SK-N-SH (cell line): ENCODE data around the gene GRIP1. TPM values are rescaled to one million over a fixed set of nuclear protein-coding genes. Genes with fewer than 3 reads are reported as not detected.

ENCODE experiments used
- CTCF ChIA-PET: fragments of 300-600, 350-600 bp; formaldehyde crosslinking; extraction: SDS; loops from one replicate; lab custom pipeline; 2021; lab: Yijun Ruan, JAX
- POLR2A ChIA-PET: fragments of 350-600 bp; sonication (Branson Sonifier 250); formaldehyde crosslinking; extraction: SDS; loops from one replicate; lab custom pipeline; 2020; ENCODE audit warnings: antibody characterized with exemption, inconsistent platforms; lab: Yijun Ruan, JAX
- DNase-seq: peaks from one replicate; pipeline ENCODE4 v3.0.0; 2012
- H2AFZ ChIP-seq: fragments of 200-600 bp; sonication (generic); 2 replicates; pipeline ENCODE4 v1.8.1; 2016; ENCODE audit warnings: antibody characterized with exemption, mild to moderate bottlenecking, low read depth
- H3F3A ChIP-seq: fragments of 200-600 bp; sonication (generic); replicated peaks from 2 replicates; pipeline ENCODE3; 2016; ENCODE audit warnings: antibody characterized with exemption, mild to moderate bottlenecking; ENCODE audit not compliant: insufficient read depth
- H3K27ac ChIP-seq, 2 experiments: fragments of 200-500 bp in 1 of 2; fragments of 200-600 bp in 1 of 2; sonication (Bioruptor generic) in 1 of 2; sonication (generic), shearing (Covaris generic) in 1 of 2; 2 replicates each; pipeline versions ENCODE4 v1.5.1 to v1.6.1; 2014 to 2016; ENCODE audit warnings: low read depth in 2 of 2, inconsistent platforms in 1 of 2, low read length in 1 of 2, mild to moderate bottlenecking in 1 of 2, mixed read lengths in 1 of 2
- H3K27me3 ChIP-seq: fragments of 200-600 bp; sonication (generic), shearing (Covaris generic); 2 replicates; pipeline ENCODE4 v1.6.1; 2016; ENCODE audit warnings: mixed run types; ENCODE audit not compliant: insufficient read depth
- H3K36me3 ChIP-seq, 2 experiments: fragments of 200-500 bp in 1 of 2; fragments of 200-600 bp in 1 of 2; sonication (Bioruptor generic) in 1 of 2; sonication (generic) in 1 of 2; replicated peaks in 1 of 2; 2 replicates each; pipeline versions ENCODE3 to v1.5.1; 2014 to 2016; ENCODE audit warnings: low read length in 1 of 2, mild to moderate bottlenecking in 1 of 2; ENCODE audit not compliant: insufficient read depth in 2 of 2, control insufficient read depth in 1 of 2
- H3K4me1 ChIP-seq, 2 experiments: fragments of 200-500 bp in 1 of 2; fragments of 200-600 bp in 1 of 2; sonication (Bioruptor generic) in 1 of 2; sonication (generic), shearing (Covaris generic) in 1 of 2; 2 replicates each; pipeline versions ENCODE4 v1.5.1 to v1.6.1; 2014 to 2016; ENCODE audit warnings: low read depth in 1 of 2, low read length in 1 of 2, mixed run types in 1 of 2; ENCODE audit not compliant: insufficient read depth in 2 of 2, control insufficient read depth in 1 of 2
- H3K4me2 ChIP-seq: fragments of 200-600 bp; sonication (generic), shearing (Covaris generic); 2 replicates; pipeline ENCODE4 v1.6.1; 2017; ENCODE audit warnings: mixed run types
- H3K4me3 ChIP-seq, 2 experiments: fragments of 200-500 bp in 1 of 2; fragments of 200-600 bp in 1 of 2; sonication (Bioruptor generic) in 1 of 2; sonication (generic), shearing (Covaris generic) in 1 of 2; 2 replicates each; pipeline versions ENCODE4 v1.5.1 to v1.8.1; 2014 to 2016; ENCODE audit warnings: low read depth in 2 of 2, inconsistent platforms in 1 of 2, low read length in 1 of 2, mild to moderate bottlenecking in 1 of 2, mixed read lengths in 1 of 2, moderate library complexity in 1 of 2
- H3K79me2 ChIP-seq: fragments of 200-600 bp; sonication (generic); 2 replicates; pipeline ENCODE4 v1.8.1; 2017; ENCODE audit warnings: mild to moderate bottlenecking; ENCODE audit not compliant: insufficient read depth
- H3K9ac ChIP-seq: fragments of 200-600 bp; sonication (generic); 2 replicates; pipeline ENCODE4 v1.6.1; 2017; ENCODE audit warnings: mixed run types
- H3K9me2 ChIP-seq: fragments of 200-600 bp; sonication (generic); 2 replicates; pipeline ENCODE4 v1.6.1; 2017; ENCODE audit warnings: mixed run types
- H3K9me3 ChIP-seq: fragments of 200-600 bp; sonication (generic); 2 replicates; pipeline ENCODE4 v1.6.1; 2017; ENCODE audit warnings: mixed run types, mild to moderate bottlenecking, moderate library complexity
- H4K20me1 ChIP-seq: fragments of 200-600 bp; sonication (generic); 2 replicates; pipeline ENCODE4 v1.6.1; 2017; ENCODE audit warnings: mild to moderate bottlenecking, mixed run types; ENCODE audit not compliant: insufficient read depth
- CHD2 ChIP-seq: fragments of 150-350 bp; IDR thresholded peaks from 2 replicates; pipeline ENCODE4 v1.6.1; 2018; ENCODE audit warnings: low read length; ENCODE audit not compliant: partially characterized antibody
- EZH2phosphoT487 ChIP-seq: fragments of 200-600 bp; sonication (generic); IDR thresholded peaks from 2 replicates; pipeline ENCODE4 v1.6.1; 2017; ENCODE audit warnings: low read depth, mixed run types, mild to moderate bottlenecking, antibody characterized with exemption, moderate library complexity, borderline replicate concordance
- FOSL2 ChIP-seq: IDR thresholded peaks from 2 replicates; pipeline ENCODE4 v1.4.0; 2012; ENCODE audit warnings: low read depth, mild to moderate bottlenecking, moderate library complexity, borderline replicate concordance
- GABPA ChIP-seq: IDR thresholded peaks from 2 replicates; pipeline ENCODE4 v1.4.0; 2012; ENCODE audit warnings: low read depth, mild to moderate bottlenecking
- IRF3 ChIP-seq: fragments of 150-350 bp; IDR thresholded peaks from 2 replicates; pipeline ENCODE4 v1.6.1; 2016; ENCODE audit warnings: mild to moderate bottlenecking, low read depth, low read length
- MAX ChIP-seq: IDR thresholded peaks from 2 replicates; pipeline ENCODE4 v1.4.0; 2012; ENCODE audit warnings: low read depth
- NFIC ChIP-seq: IDR thresholded peaks from 2 replicates; pipeline ENCODE4 v1.4.0; 2012; ENCODE audit warnings: borderline replicate concordance
- NRF1 ChIP-seq: IDR thresholded peaks from 2 replicates; pipeline ENCODE4 v1.6.1; 2012; ENCODE audit warnings: low read depth, mild to moderate bottlenecking, low read length
- PBX3 ChIP-seq: IDR thresholded peaks from 2 replicates; pipeline ENCODE4; 2012
- POLR2AphosphoS5 ChIP-seq: IDR thresholded peaks from 2 replicates; pipeline ENCODE4 v1.6.1; 2012; ENCODE audit warnings: low read depth, low read length
- RAD21 ChIP-seq: IDR thresholded peaks from 2 replicates; pipeline ENCODE4 v1.6.1; 2012; ENCODE audit warnings: mild to moderate bottlenecking, low read length
- RCOR1 ChIP-seq: fragments of 150-350 bp; IDR thresholded peaks from 2 replicates; pipeline ENCODE4 v1.6.1; 2017; ENCODE audit warnings: antibody characterized with exemption, low read length
- REST ChIP-seq: IDR thresholded peaks from 2 replicates; pipeline ENCODE4 v1.6.1; 2012; ENCODE audit warnings: mild to moderate bottlenecking, low read depth, low read length, moderate library complexity
- RFX5 ChIP-seq: IDR thresholded peaks from 2 replicates; pipeline ENCODE4 v1.6.1; 2012; ENCODE audit warnings: mild to moderate bottlenecking, improper control_type of control experiment, low read length
- RXRA ChIP-seq: IDR thresholded peaks from 2 replicates; pipeline ENCODE4 v1.4.0; 2012; ENCODE audit warnings: low read depth, mild to moderate bottlenecking, borderline replicate concordance
- SMC3 ChIP-seq: IDR thresholded peaks from 2 replicates; pipeline ENCODE4 v1.6.1; 2012; ENCODE audit warnings: low read depth, low read length, improper control_type of control experiment
- WGBS: methylation state at CpG from one replicate; pipeline ENCODE4 v1.1.6; 2017; ENCODE audit warnings: low lambda C conversion rate; 5-methylcytosine and 5-hydroxymethylcytosine counted together
- polyA plus RNA-seq, 3 experiments: library from polyadenylated mRNA; depleted of rRNA; stranded (reverse); fragments of >200 nt; gene quantifications; 2 replicates each; pipeline ENCODE4 v1.2.3, GENCODE V29; 2012
- TF ChIP-seq, protein P1 (sequence below): IDR thresholded peaks from 2 replicates; pipeline ENCODE4 v1.4.0; 2012; ENCODE audit warnings: low read depth, borderline replicate concordance

GRIP1 gene
- polyA plus RNA-seq, 1 of the 3 experiments (the other 2 are of a cell fraction) = 0.07 TPM

DNA sequence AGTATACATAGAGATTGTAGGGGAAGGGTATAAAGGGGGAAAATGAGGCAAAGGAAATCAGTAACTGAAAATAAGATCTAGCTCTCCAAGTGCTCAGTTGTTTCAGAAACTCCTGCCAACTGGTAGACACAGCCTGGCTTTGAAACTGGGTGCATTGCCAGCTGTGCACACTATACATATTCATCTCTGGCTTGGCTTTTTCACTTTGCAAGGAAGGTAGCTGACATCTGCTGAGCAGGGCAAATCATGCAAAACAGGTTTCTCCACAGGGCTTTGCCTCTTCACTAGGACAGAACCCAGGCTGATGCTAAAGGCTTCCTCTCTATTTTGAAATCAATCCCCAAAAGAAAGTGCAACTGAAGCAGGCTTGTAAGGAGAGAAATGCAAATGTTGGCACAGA lies 275.1 kb downstream of the GRIP1 start:
- ChIA-PET CTCF (interaction anchor here (1.4 kb wide), 1 partner anchor 22 kb away, joined by 3 read pairs; no protein-coding TSS in a partner anchor), POLR2A (no interaction called here)
- H3K9me3 ChIP-seq = no peaks in the 10 kb centered on the region
- DNase-seq = peak; percentile 15
- H2AFZ ChIP-seq = no peak overlapping the region
- no peaks in the 10 kb centered on the region for H4K20me1 ChIP-seq
- H3K4me2 ChIP-seq = no peak overlapping the region
- no peak overlapping the region for H3K4me3 ChIP-seq
- peak overlapping the region in 1 of 2 experiments; percentile 64; a peak in 2 of 4 replicates for H3K27ac ChIP-seq
- H3K79me2 ChIP-seq = no peaks in the 10 kb centered on the region
- TF ChIP-seq NFIC (no peak), RCOR1 (no peak), SMC3 (no peak), GABPA (no peak), MAX (no peak), RAD21 (no peak), REST (no peak), CHD2 (no peak), RXRA (no peak), RFX5 (no peak), POLR2AphosphoS5 (no peak), EZH2phosphoT487 (no peak)
- no peaks in the 10 kb centered on the region for H3K36me3 ChIP-seq
- H3K9ac ChIP-seq = no peak overlapping the region
- no peaks in the 10 kb centered on the region for H3K27me3 ChIP-seq
- H3F3A ChIP-seq = peaks cover 8% of the 10 kb centered on the region
- no peaks in the 10 kb centered on the region for H3K9me2 ChIP-seq
- peaks cover 8 to 32% of the 10 kb centered on the region in 2 experiments; a peak in 3 of 4 replicates for H3K4me1 ChIP-seq

DNA sequence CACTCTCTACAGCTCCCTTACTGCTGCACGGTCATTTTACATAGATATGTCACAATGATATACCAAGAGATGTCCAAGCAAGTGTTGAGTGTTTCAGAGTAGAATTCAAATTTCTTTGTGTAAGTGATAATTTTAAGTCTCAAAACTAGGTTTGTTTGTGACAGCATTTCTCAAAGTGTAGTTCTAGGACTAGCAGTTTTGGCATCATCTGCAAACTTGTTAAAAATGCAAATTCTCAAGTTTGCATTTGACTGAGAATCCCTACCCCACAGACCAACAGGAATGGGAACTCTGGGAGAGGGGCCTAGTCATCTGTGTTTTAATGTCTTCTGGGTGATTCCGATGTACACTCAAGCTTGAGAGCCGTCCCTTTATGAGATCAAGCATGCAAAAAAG lies 279.0 kb downstream of the GRIP1 start:
- DNase-seq = no peak
- Histone ChIP-seq H2AFZ (no peak overlapping the region), H3K27me3 (no peaks in the 10 kb centered on the region), H4K20me1 (no peaks in the 10 kb centered on the region)
- CTCF ChIA-PET = interaction anchor here (0.9 to 5.2 kb wide), 5 partner anchors 8 to 130 kb away, joined by 3 to 22 read pairs (median 5); no protein-coding TSS in a partner anchor
- POLR2A ChIA-PET = interaction anchor here (0.7 kb wide), 1 partner anchor 231 kb away, joined by 3 read pairs; no protein-coding TSS in a partner anchor
- no peak for TF ChIP-seq IRF3
- no peak for TF ChIP-seq FOSL2
- no peak for TF ChIP-seq NRF1
- TF ChIP-seq, protein P1, sequence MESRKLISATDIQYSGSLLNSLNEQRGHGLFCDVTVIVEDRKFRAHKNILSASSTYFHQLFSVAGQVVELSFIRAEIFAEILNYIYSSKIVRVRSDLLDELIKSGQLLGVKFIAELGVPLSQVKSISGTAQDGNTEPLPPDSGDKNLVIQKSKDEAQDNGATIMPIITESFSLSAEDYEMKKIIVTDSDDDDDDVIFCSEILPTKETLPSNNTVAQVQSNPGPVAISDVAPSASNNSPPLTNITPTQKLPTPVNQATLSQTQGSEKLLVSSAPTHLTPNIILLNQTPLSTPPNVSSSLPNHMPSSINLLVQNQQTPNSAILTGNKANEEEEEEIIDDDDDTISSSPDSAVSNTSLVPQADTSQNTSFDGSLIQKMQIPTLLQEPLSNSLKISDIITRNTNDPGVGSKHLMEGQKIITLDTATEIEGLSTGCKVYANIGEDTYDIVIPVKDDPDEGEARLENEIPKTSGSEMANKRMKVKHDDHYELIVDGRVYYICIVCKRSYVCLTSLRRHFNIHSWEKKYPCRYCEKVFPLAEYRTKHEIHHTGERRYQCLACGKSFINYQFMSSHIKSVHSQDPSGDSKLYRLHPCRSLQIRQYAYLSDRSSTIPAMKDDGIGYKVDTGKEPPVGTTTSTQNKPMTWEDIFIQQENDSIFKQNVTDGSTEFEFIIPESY = no peak
- no peak for TF ChIP-seq PBX3
- TF ChIP-seq, all 33 proteins: peak for 0
- no peaks in the 10 kb centered on the region for H3K9me2 ChIP-seq
- peak overlapping the region in 1 of 2 experiments; percentile 44; a peak in 1 of 4 replicates for H3K27ac ChIP-seq
- no peaks in the 10 kb centered on the region for H3K79me2 ChIP-seq
- no peak overlapping the region for H3K9ac ChIP-seq
- H3F3A ChIP-seq = no peaks in the 10 kb centered on the region
- no peaks in the 10 kb centered on the region for H3K9me3 ChIP-seq
- WGBS = 59% methylated on average over 3 of the region's 3 CpGs
- no peak overlapping the region for H3K4me3 ChIP-seq
- peaks cover 0 to 24% of the 10 kb centered on the region in 2 experiments; a peak in 2 of 4 replicates for H3K4me1 ChIP-seq
- H3K4me2 ChIP-seq = no peak overlapping the region
- H3K36me3 ChIP-seq = no peaks in the 10 kb centered on the region
